B cell (primary cell): ENCODE measurements around the gene CEND1.

Source experiments
- EZH2 ChIP-seq: IDR thresholded peaks from 2 replicates; pipeline ENCODE4 v1.6.1; 2012; ENCODE audit warnings: borderline replicate concordance, low read depth, mild to moderate bottlenecking, moderate library complexity, low read length; ENCODE audit not compliant: insufficient read depth, poor library complexity, severe bottlenecking
- TF ChIP-seq, protein P1 (sequence below): fragments of 200-600 bp; IDR thresholded peaks from one replicate; pipeline ENCODE4 v1.8.0; 2022; ENCODE audit warnings: antibody characterized with exemption, mild to moderate bottlenecking

DNA sequence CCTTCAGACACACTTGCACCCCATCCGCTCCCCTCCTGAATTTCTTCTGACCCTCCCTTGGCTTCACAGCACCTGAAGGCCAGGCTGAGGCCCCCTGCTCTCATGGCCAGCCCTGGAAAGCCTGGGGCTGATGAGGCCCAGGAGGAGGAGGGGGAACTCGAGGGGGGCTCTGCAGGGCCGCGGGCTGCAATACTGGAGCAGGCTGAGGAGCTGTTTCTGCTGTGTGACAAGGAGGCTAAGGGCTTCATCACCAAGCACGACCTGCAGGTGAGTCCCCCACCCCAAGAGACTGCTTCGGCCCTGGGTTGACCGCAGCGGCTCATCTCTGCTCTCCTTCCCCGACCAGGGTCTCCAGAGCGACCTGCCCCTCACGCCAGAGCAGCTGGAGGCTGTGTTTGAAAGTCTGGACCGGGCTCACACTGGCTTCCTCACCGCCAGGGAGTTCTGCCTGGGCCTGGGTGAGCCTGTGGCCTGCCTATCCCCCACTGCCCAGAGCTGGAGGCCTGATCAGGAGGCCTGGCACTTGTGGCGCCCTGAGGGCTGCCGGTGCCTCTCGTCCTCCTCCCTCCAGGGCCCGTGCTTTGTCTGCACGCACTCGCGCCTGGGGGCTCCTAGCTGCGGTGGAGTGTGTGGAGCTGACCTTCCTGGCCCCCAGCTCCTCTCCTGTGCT, 38.8 kb upstream of the CEND1 start:
- TF ChIP-seq, protein P1, sequence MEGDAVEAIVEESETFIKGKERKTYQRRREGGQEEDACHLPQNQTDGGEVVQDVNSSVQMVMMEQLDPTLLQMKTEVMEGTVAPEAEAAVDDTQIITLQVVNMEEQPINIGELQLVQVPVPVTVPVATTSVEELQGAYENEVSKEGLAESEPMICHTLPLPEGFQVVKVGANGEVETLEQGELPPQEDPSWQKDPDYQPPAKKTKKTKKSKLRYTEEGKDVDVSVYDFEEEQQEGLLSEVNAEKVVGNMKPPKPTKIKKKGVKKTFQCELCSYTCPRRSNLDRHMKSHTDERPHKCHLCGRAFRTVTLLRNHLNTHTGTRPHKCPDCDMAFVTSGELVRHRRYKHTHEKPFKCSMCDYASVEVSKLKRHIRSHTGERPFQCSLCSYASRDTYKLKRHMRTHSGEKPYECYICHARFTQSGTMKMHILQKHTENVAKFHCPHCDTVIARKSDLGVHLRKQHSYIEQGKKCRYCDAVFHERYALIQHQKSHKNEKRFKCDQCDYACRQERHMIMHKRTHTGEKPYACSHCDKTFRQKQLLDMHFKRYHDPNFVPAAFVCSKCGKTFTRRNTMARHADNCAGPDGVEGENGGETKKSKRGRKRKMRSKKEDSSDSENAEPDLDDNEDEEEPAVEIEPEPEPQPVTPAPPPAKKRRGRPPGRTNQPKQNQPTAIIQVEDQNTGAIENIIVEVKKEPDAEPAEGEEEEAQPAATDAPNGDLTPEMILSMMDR: no peak
- TF ChIP-seq EZH2: no peak
